GM18499 (cell line): Measurements from ENCODE around the gene CMSS1.

Experiments used
- ATAC-seq: cut with Tn5 transposase; IDR thresholded peaks from one replicate; pipeline ENCODE4 v1.9.1; 2021; ENCODE audit warnings: moderate number of reproducible peaks; ENCODE audit not compliant: insufficient read depth, unreplicated experiment

CMSS1 gene

DNA sequence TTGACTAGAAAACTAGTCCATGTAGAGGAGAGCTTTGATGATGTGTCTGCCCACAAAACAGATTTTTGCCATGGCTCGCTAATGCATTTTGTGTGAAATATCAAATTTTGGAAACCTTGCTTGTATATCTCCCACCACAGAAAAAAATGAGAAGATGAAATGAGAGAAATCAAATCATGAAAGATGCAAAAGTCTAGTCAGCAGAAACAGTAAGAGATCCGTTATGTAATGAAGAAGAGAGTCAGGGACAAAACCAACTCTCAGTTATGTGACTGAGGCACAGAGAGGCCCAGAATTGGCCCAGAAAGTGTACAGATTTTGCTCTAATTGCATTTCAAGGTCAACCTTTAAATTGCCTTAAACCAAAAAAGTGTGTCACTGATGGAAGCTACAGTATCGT is 189.7 kb downstream of the CMSS1 start:
- ATAC-seq = no peak

DNA sequence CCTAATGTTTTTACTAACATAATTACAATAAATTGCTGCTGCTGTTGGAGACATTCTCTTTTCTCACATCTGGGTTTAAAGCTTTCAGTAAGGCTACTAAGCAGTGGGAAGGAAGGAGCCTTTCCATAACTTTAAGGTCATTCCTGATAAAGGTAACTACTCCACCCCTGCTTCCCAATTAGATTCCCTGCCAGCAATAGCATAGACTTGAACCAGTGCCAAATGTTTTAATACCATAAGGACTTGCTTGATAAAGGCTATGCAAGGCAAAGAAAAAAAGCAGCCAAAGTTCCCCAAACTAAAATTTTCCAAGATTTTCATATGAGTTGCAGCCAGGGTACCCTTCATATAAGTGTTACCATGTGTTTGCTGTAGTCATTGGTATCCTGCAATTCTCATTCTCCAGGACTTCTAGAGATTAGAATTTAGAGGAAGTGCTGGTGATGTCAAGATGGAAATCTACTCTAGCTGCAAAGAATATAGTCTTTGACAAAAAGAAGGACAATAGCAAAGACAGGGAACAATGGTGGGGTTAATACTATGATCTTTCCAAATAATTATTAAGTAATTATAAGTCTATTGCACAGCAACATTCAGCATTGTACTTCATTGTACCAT is 190.5 kb downstream of the CMSS1 start:
- ATAC-seq = no peak

- ATAC-seq = no peak
Observed at GRCh38 chr3:100009276-100010086, 191.8 kb downstream of the CMSS1 start.

- ATAC-seq = no peak
Observed at GRCh38 chr3:100010087-100010417, 192.4 kb downstream of the CMSS1 start.

GRCh38 chr3:100018806-100019205 is 201.1 kb downstream of the CMSS1 start:
- no peak for ATAC-seq

GRCh38 chr3:100019719-100020118 is 202.1 kb downstream of the CMSS1 start:
- ATAC-seq = no peak

DNA sequence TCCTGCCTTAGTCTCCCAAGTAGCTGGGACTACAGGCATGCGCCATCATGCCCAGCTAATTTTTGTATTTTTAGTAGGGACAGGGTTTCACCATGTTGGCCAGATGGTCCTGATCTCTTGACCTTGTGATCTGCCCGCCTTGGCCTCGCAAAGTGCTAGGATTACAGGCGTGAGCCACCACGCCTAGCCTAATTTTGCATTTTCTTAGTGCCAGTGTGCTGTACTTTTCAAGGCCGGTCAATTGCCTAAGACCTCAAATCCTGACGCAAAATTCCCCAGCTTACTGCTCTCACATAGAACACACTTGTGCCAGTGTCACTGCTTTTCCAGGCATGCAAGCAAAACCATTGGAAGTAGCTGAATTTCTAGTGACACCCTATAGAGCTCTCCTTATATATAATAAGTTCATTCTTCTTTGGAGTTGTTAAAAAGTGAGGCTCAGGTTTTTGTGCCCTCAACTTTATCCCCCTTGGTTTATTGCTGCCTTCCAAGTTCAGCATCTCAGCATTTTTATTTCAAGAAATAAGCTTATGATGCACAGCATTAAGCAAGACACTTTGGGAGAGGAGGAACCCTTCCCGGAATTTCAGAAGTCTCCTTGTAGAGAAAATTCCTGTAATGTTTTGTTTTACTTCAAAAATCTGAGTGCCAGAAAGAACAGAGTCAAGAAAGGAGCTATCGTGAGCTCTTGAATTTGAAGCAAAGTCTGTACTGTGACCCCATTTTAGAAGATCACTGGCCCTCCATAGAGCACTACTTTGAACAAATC is 203.4 kb downstream of the CMSS1 start:
- ATAC-seq = no peak

DNA sequence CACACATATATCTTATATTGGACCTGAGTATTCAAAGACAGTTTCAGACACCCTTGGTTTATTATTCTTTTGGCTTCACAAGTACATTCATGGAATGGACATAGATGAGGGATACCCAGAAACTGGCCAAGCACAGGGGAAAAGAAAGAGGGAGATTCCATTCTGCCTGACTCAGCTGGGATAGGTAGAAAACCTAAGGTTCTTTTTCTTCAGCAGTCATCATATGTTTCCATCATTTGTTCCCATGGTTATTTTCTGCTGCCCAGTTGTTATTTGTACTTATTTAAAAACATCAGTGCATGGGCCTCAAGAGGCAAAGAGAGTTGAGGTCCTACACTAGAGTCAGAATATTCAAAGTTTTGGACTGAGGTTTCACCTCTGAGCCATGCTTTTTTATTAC is 204.8 kb downstream of the CMSS1 start:
- ATAC-seq = no peak

DNA sequence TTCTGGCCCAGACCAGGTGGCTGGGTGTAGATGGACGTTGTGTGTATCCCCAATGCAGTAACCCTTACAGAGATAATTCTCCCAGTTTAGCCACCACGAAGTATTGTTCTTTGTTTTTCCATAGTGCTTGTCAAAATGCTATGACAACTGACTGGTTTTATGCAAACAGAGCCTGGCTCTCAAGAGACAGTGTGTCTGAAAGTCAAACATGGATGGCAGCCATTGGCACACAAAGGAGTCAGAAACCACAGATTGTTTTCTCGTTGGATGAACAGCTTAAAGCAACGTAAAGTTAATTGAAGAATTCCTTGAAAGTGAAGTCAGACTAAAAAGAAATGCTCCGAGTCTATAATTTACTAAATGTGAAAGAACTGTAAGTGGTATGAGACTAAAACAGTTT is 205.5 kb downstream of the CMSS1 start:
- no peak for ATAC-seq

DNA sequence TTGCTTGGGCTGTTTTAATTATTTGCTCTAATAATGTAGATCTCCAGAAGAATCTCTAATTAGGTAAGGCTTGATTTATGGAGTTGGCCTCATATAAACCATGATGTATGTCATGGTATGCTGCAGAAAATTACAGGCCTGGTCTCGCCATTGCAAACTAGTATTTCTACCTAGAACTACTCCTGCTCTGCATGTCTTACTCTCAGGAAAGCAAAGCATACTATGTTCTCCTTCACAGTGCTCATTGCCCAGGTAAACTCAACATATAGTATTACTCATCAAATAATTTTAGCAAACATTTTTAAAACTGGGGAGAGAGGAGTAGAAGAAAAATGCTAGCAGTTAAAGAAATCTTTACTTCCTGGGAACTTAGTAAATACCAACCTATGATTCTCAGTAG is 205.9 kb downstream of the CMSS1 start:
- no peak for ATAC-seq

- no peak for ATAC-seq
Observed at GRCh38 chr3:100024520-100025303, 207.1 kb downstream of the CMSS1 start.

DNA sequence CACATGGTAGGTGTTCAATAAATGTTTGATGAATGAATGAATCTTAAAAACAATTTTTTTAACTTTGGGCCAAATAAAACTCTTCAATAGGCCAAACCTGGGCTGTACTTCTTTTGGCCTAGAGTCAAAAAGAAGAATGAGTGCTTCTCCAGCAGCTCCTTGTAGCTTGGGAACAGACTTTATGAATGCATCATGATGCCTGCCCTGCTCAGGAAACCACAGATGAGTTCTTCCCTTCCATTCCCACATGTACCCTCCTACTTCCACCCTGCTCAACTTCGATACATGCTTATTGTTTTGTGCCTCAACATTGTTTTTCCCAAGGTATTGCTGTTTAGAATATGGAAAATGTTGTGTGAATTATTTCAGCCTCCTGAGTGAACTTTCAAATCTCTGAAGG is 209.7 kb downstream of the CMSS1 start:
- ATAC-seq = no peak

GRCh38 chr3:100029052-100029451 is 211.4 kb downstream of the CMSS1 start:
- no peak for ATAC-seq

DNA sequence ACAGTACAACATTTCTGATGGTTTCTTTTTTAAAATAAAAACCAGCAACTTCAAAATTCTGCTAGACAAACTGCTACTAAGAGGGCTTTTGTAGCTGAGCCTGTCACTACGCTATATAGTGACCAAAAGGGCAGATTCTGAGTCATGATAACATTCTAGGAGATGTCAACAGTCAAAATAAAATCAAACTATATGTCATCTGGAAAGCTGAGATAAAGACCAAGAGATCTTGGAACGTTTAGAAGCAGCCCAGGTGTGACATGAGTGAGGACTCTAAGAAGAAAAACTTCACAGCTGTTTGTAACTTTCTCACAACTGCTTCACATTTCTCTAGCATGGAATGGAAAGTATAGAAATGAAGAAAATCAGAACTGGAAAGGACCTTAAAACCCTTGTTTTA is 212.0 kb downstream of the CMSS1 start:
- ATAC-seq = no peak

GRCh38 chr3:100030346-100030745 is 212.7 kb downstream of the CMSS1 start:
- no peak for ATAC-seq

- no peak for ATAC-seq
Observed at GRCh38 chr3:100030914-100031425, 213.3 kb downstream of the CMSS1 start.

GRCh38 chr3:100032243-100032642 is 214.6 kb downstream of the CMSS1 start:
- ATAC-seq = no peak

GRCh38 chr3:100033184-100033583 is 215.5 kb downstream of the CMSS1 start:
- no peak for ATAC-seq

DNA sequence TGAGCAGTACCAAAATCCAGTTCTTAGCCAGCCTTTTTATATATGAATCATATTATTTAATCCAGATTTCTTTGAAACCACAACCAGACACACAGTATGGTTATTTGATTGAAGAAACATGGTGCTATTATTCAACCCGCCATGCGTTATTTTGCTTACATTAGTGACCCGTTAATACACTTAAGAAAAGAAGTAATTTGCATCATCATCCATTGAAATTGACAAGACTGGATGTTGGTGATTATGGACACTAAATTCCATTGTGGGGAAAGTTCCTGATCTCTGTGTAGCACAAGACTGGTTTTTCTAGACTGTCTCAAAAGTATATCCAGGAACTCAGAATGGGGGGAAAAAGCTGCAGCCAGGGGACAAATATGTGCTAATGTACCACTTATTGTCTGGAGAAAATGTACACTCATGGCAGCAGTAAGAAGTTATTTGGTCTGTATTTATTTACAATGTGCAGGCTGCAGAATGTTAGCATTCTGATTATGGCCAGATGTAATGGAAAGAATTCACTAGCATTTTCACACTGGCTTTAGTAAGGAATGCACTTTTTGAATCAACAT is 216.3 kb downstream of the CMSS1 start:
- no peak for ATAC-seq

GRCh38 chr3:100039075-100039474 is 221.4 kb downstream of the CMSS1 start:
- no peak for ATAC-seq
